Neural cell (in vitro differentiated cells): Measurements from ENCODE around the gene HLA-DRB1.

Experiments
- CTCF ChIP-seq: fragments of 450-650 bp; IDR thresholded peaks from 2 replicates; pipeline ENCODE4 v1.5.1; 2014; ENCODE audit warnings: antibody characterized with exemption, mild to moderate bottlenecking, moderate library complexity; ENCODE audit not compliant: poor library complexity, severe bottlenecking
- POLR2AphosphoS5 ChIP-seq: IDR thresholded peaks from 2 replicates; pipeline ENCODE4 v1.6.1; 2012
- REST ChIP-seq: IDR thresholded peaks from 2 replicates; pipeline ENCODE4 v1.6.1; 2012; ENCODE audit warnings: borderline replicate concordance

- TF ChIP-seq CTCF, result no peak
- TF ChIP-seq POLR2AphosphoS5, result no peak
- TF ChIP-seq REST, result no peak
Observed at GRCh38 chr6:32614366-32615081, 24.9 kb upstream of the HLA-DRB1 start.
